ENCODE results near the gene MAPK7. TPM values are rescaled to one million over a fixed set of nuclear protein-coding genes. Genes with fewer than 3 reads are reported as not detected.

MAPK7 gene
- polyA plus RNA-seq, 2 of the 4 experiments (the other 2 are of a cell fraction): 7.2 to 25.8 TPM

- WGBS (ENCODE audit: missing lambda C conversion rate): 86% methylated on average over 28 of the region's 28 CpGs
- ChIA-PET CTCF (interaction anchor here (0.6 to 9.1 kb wide), 5 partner anchors 11 to 352 kb away, joined by 3 to 58 read pairs (median 4); partner anchors contain the start of gene B9D1), POLR2A (no interaction called here)
- Histone ChIP-seq H3K9me3 (no peaks in the 10 kb centered on the region), H3K27ac (no peak overlapping the region), H3K4me1 (peaks cover 6% of the 10 kb centered on the region), H3K4me2 (no peak overlapping the region), H3K4me3 (no peak overlapping the region)
- FAIRE-seq (no peak), ATAC-seq (no peak), DNase-seq (ENCODE audit: low read depth in 1 of 2, low spot score in 1 of 2) (no peak)
- TF ChIP-seq ATOH8 (CRISPR knock-in tag; IDR thresholded peaks at IDR 0.05; ENCODE audit: low read depth) (no peak), E2F6 (IDR thresholded peaks at IDR 0.05; ENCODE audit: borderline replicate concordance, low read depth) (no peak), MYC (IDR thresholded peaks at IDR 0.05; ENCODE audit: borderline replicate concordance, low read length) (no peak), SREBF2 (IDR thresholded peaks at IDR 0.05) (no peak)
Observed at GRCh38 chr17:19414396-19415280, 36.3 kb downstream of the MAPK7 start.

DNA sequence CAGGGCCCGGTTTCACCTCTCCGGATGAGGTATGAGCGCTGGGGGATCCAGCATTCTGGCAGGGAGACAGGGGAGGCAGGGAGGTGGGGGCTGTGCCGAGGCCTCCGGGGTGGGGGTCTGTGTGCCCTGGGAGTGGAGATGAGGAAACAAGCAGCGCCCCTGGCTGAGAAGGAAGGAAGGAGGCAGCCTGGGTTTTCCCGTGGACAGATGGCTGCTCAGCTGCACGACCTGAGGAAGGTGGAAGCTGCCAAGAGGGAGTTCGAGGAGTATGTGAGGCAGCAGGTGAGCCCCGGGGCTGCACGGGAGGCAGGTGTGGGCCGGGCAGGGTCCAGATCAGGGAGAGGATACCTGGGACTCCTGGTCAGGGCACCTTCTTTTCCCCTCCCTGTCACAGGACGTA is 37.0 kb downstream of the MAPK7 start:
- ATAC-seq (no peak), DNase-seq (ENCODE audit: low read depth in 1 of 2, low spot score in 1 of 2) (no peak), FAIRE-seq (no peak)
- Histone ChIP-seq H3K4me3 (no peak overlapping the region), H3K4me2 (no peak overlapping the region), H3K27ac (no peak overlapping the region), H3K4me1 (peaks cover 6% of the 10 kb centered on the region), H3K9me3 (no peaks in the 10 kb centered on the region)
- TF ChIP-seq POLR2AphosphoS2 (conservative IDR thresholded peaks at IDR 0.05; ENCODE audit: low read length) (no peak), TFCP2L1 (CRISPR knock-in tag; IDR thresholded peaks at IDR 0.05) (no peak), HOXA7 (CRISPR knock-in tag; IDR thresholded peaks at IDR 0.05) (no peak), RNF2 (IDR thresholded peaks at IDR 0.05; ENCODE audit: borderline replicate concordance, low read depth) (no peak), HMGXB4 (CRISPR knock-in tag; IDR thresholded peaks at IDR 0.05; ENCODE audit: borderline replicate concordance) (no peak), EHMT2 (IDR thresholded peaks at IDR 0.05; ENCODE audit: low read depth) (no peak), RCOR1 (IDR thresholded peaks at IDR 0.05; ENCODE audit: low read depth, low read length) (no peak), MAZ (IDR thresholded peaks at IDR 0.05; ENCODE audit: borderline replicate concordance, low read depth, low read length) (no peak), ZSCAN20 (CRISPR knock-in tag; IDR thresholded peaks at IDR 0.05) (no peak), CEBPB (IDR thresholded peaks at IDR 0.05) (no peak)
- CTCF ChIA-PET: interaction anchor here (1.2 to 9.1 kb wide), 4 partner anchors 10 to 351 kb away, joined by 4 to 58 read pairs (median 7); partner anchors contain the start of gene B9D1
- POLR2A ChIA-PET: no interaction called here
- WGBS (ENCODE audit: missing lambda C conversion rate): 42% methylated on average over 11 of the region's 13 CpGs

GRCh38 chr17:19415806-19416775 is 37.8 kb downstream of the MAPK7 start:
- 73% methylated on average over 16 of the region's 18 CpGs for WGBS (ENCODE audit: missing lambda C conversion rate)
- H3K4me3 ChIP-seq: no peak overlapping the region
- no peak overlapping the region for H3K27ac ChIP-seq
- CTCF ChIA-PET: interaction anchor here (1.4 to 9.1 kb wide), 4 partner anchors 10 to 54 kb away, joined by 4 to 58 read pairs (median 10); partner anchors contain the start of gene B9D1
- FAIRE-seq (no peak), DNase-seq (ENCODE audit: low read depth in 1 of 2, low spot score in 1 of 2) (no peak), ATAC-seq (no peak)
- no peak for TF ChIP-seq FOXS1 (CRISPR knock-in tag; IDR thresholded peaks at IDR 0.05)
- TF ChIP-seq RNF2 (IDR thresholded peaks at IDR 0.05; ENCODE audit: borderline replicate concordance, low read depth): no peak
- no peak for TF ChIP-seq RCOR1 (IDR thresholded peaks at IDR 0.05; ENCODE audit: low read depth, low read length)
- no peak overlapping the region for H3K4me2 ChIP-seq
- H3K9me3 ChIP-seq: no peaks in the 10 kb centered on the region
- H3K4me1 ChIP-seq: peaks cover 6% of the 10 kb centered on the region
- POLR2A ChIA-PET: no interaction called here
